Measurements from ENCODE around the gene ACSBG1.

DNA sequence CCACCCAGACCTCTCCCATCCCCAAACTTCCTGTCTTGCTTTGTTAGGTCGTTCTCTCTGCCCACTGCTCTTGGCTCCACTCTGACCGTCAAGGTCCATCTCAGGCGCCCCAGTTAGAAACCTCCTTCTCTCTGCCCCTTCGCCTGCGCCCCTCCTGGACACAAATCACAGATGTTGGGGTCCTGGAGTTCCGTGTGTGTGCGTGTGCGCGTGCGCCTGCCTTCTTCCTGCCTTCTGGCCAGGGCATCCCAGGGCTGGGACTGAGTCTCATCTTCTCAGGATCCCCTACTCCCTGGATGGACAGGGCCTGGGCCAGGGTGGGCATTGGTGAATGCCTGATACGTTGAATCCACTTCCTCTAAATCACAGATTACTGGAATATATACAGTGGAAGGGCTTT is 869 bp downstream of the ACSBG1 start:
- TF ChIP-seq, protein P1, sequence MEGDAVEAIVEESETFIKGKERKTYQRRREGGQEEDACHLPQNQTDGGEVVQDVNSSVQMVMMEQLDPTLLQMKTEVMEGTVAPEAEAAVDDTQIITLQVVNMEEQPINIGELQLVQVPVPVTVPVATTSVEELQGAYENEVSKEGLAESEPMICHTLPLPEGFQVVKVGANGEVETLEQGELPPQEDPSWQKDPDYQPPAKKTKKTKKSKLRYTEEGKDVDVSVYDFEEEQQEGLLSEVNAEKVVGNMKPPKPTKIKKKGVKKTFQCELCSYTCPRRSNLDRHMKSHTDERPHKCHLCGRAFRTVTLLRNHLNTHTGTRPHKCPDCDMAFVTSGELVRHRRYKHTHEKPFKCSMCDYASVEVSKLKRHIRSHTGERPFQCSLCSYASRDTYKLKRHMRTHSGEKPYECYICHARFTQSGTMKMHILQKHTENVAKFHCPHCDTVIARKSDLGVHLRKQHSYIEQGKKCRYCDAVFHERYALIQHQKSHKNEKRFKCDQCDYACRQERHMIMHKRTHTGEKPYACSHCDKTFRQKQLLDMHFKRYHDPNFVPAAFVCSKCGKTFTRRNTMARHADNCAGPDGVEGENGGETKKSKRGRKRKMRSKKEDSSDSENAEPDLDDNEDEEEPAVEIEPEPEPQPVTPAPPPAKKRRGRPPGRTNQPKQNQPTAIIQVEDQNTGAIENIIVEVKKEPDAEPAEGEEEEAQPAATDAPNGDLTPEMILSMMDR (conservative IDR thresholded peaks at IDR 0.05 in 1 of 2, IDR thresholded peaks at IDR 0.05 in 1 of 2; ENCODE audit: low read depth in 1 of 2, low read length in 2 of 2), result no peak
- TF ChIP-seq EZH2 (IDR thresholded peaks at IDR 0.05; ENCODE audit: low read length, missing control alignments), result no peak

Data from fibroblast of lung (primary cell).